B cell (primary cell): ENCODE results near the gene HLA-DRB1. TPM values are rescaled to one million over a fixed set of nuclear protein-coding genes. Genes with fewer than 3 reads are reported as not detected.

ENCODE experiments used
- ATAC-seq: fragments of 200-7000 bp; cut with Tn5 transposase; one replicate; pipeline ENCODE4 v1.10.0; 2021; ENCODE audit warnings: low read depth, mild to moderate bottlenecking, moderate number of reproducible peaks, moderate library complexity
- CTCF ChIA-PET: fragments of 350-600 bp; sonication (Branson Sonifier 250); formaldehyde crosslinking; loops from one replicate; lab custom pipeline; 2021; ENCODE audit warnings: antibody characterized with exemption, inconsistent platforms; lab: Charles Lee
- POLR2A ChIA-PET: fragments of 350-600 bp; sonication (Branson Sonifier 250); formaldehyde crosslinking; loops from one replicate; lab custom pipeline; 2021; ENCODE audit warnings: antibody characterized with exemption; lab: Charles Lee
- DNase-seq: peaks from one replicate; pipeline ENCODE4 v3.0.0; 2013
- H2AFZ ChIP-seq: 2 replicates; pipeline ENCODE4 v1.6.1; 2012; ENCODE audit warnings: mild to moderate bottlenecking, low read depth, low read length; ENCODE audit not compliant: insufficient read depth, poor library complexity, severe bottlenecking
- H3K27ac ChIP-seq, 2 donors: 1 replicate in 1 of 2; 2 replicates in 1 of 2; pipeline ENCODE4 v1.5.1; 2012 to 2013; ENCODE audit warnings: low read length in 2 of 2, mild to moderate bottlenecking in 2 of 2, moderate library complexity in 1 of 2
- H3K27me3 ChIP-seq, 4 experiments: fragments of 200-600 bp in 1 of 4; sonication (generic) in 1 of 4; replicated peaks in 1 of 4; 1 replicate in 2 of 4; 2 replicates in 2 of 4; pipeline versions ENCODE4 v1.6.1 to v1.7.0; 2013 to 2016; ENCODE audit warnings: low read length in 3 of 4, mild to moderate bottlenecking in 2 of 4, mixed read lengths in 1 of 4, moderate library complexity in 1 of 4; ENCODE audit not compliant: insufficient read depth in 4 of 4, control insufficient read depth in 3 of 4; ENCODE audit errors: control extremely low read depth in 1 of 4
- H3K36me3 ChIP-seq, 2 experiments: replicated peaks in 1 of 2; 1 replicate in 1 of 2; 2 replicates in 1 of 2; pipeline versions ENCODE4 v1.6.1 to v1.7.1; 2013; ENCODE audit warnings: low read length in 1 of 2; ENCODE audit not compliant: insufficient read depth in 2 of 2, control insufficient read depth in 1 of 2; ENCODE audit errors: control extremely low read depth in 1 of 2, extremely low read depth in 1 of 2
- H3K4me1 ChIP-seq, 2 donors: fragments of 200-600 bp in 1 of 2; sonication (generic) in 1 of 2; 1 replicate in 1 of 2; 2 replicates in 1 of 2; pipeline versions ENCODE4 v1.5.1 to v1.6.1; 2013 to 2017; ENCODE audit warnings: low read length in 2 of 2; ENCODE audit not compliant: control insufficient read depth in 2 of 2, insufficient read depth in 2 of 2
- H3K4me2 ChIP-seq: replicated peaks from 2 replicates; pipeline ENCODE3; 2012; ENCODE audit warnings: mild to moderate bottlenecking, low read depth, low read length; ENCODE audit not compliant: poor library complexity, severe bottlenecking
- H3K4me3 ChIP-seq, 5 experiments: fragments of 200-600 bp in 1 of 5; sonication (generic) in 1 of 5; 1 replicate in 3 of 5; 2 replicates in 2 of 5; pipeline versions ENCODE4 v1.5.1 to v1.7.0; 2011 to 2016; ENCODE audit warnings: low read length in 4 of 5, mild to moderate bottlenecking in 4 of 5, low read depth in 2 of 5, control low read depth in 1 of 5, moderate library complexity in 1 of 5; ENCODE audit not compliant: insufficient read depth in 1 of 5; ENCODE audit errors: control extremely low read depth in 1 of 5, extremely low read depth in 1 of 5
- H3K79me2 ChIP-seq: fragments of 200-600 bp; sonication (generic); one replicate; pipeline ENCODE4 v1.6.0; 2016; ENCODE audit warnings: low read length; ENCODE audit not compliant: control insufficient read depth, insufficient read depth
- H3K9ac ChIP-seq: fragments of 200-600 bp; sonication (generic); 2 replicates; pipeline ENCODE4 v1.6.1; 2017; ENCODE audit warnings: mild to moderate bottlenecking, low read length, moderate library complexity
- H3K9me3 ChIP-seq, 3 donors: one replicate each; pipeline versions ENCODE4 v1.6.1 to v1.7.1; 2013; ENCODE audit warnings: low read length in 2 of 3; ENCODE audit not compliant: control insufficient read depth in 2 of 3, insufficient read depth in 1 of 3; ENCODE audit errors: control extremely low read depth in 1 of 3
- H4K20me1 ChIP-seq: 2 replicates; pipeline ENCODE4 v1.6.0; 2012; ENCODE audit warnings: mild to moderate bottlenecking, low read length; ENCODE audit not compliant: insufficient read depth, control insufficient read depth, poor library complexity, severe bottlenecking
- H3K27ac Mint-ChIP-seq: one replicate; pipeline ENCODE4 v1.8.0; 2021; ENCODE audit warnings: mixed read lengths
- H3K27me3 Mint-ChIP-seq: one replicate; pipeline ENCODE4 v1.8.0; 2021; ENCODE audit warnings: mixed read lengths
- H3K4me1 Mint-ChIP-seq: one replicate; pipeline ENCODE4 v1.8.0; 2021; ENCODE audit warnings: mixed read lengths
- H3K4me3 Mint-ChIP-seq: one replicate; pipeline ENCODE4 v1.8.0; 2021; ENCODE audit warnings: mixed read lengths
- H3K9me3 Mint-ChIP-seq: one replicate; pipeline ENCODE4 v1.8.0; 2022; ENCODE audit warnings: mixed read lengths; ENCODE audit not compliant: insufficient read depth
- EZH2 ChIP-seq: IDR thresholded peaks from 2 replicates; pipeline ENCODE4 v1.6.1; 2012; ENCODE audit warnings: borderline replicate concordance, low read depth, mild to moderate bottlenecking, moderate library complexity, low read length; ENCODE audit not compliant: insufficient read depth, poor library complexity, severe bottlenecking
- WGBS: methylation state at CpG from one replicate; pipeline ENCODE4 v1.1.5; 2013; ENCODE audit warnings: missing lambda C conversion rate; ENCODE audit not compliant: insufficient coverage; 5-methylcytosine and 5-hydroxymethylcytosine counted together
- intact Hi-C: fragments of 100-400 bp; cut with micrococcal nuclease; formaldehyde crosslinking; loops from one replicate; pipeline ENCODE4 v1.10.0; 2022
- polyA plus RNA-seq: library from polyadenylated mRNA; depleted of rRNA; stranded (reverse); fragments of >200 nt; gene quantifications from 2 replicates; pipeline ENCODE4 v1.2.3, GENCODE V29; 2012
- total RNA-seq, 2 donors: library from RNA; stranded (reverse); fragments of 120-200 nt in 1 of 2; gene quantifications; 1 replicate in 1 of 2; 2 replicates in 1 of 2; pipeline versions ENCODE4 v1.2.3 to v1.2.4, GENCODE V29; 2013 to 2022
- TF ChIP-seq, protein P1 (sequence below): fragments of 200-600 bp; IDR thresholded peaks from one replicate; pipeline ENCODE4 v1.8.0; 2022; ENCODE audit warnings: antibody characterized with exemption, mild to moderate bottlenecking

HLA-DRB1 gene
- total and polyA plus RNA-seq, 2 donors (not counting 1 experiment from before 2014, with no cell fraction given) = 559 to 1,240 TPM

DNA sequence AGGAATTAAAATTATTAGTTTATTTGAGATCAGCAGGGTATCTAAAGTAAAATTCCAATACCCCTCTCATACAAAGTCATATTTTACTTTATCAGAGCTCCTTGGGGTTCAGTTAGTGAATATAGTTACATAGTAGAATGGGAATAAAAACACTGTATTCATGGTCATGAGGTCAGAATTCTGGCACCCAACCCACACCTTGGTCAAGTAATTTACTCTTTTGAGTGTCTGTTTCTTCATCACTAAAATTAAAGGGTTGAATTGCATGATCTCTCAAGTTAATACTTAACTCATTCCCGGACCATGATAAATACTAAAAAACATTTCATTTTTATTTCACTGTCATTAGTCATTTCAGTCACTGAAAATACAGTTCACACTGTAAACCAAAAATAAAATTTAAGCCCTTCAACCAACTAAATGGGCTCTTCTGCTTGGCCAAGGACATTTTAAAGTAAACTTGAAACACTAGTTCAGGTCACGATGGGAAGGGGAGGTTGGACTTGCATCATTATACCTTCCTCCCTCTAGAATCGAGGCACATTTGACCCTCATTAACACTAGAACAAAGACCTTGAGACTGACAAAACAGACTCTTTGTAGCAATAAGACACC is 21.1 kb upstream of the HLA-DRB1 start:
- H3K9me3 Mint-ChIP-seq = peaks cover 2% of the 10 kb centered on the region
- POLR2A ChIA-PET = interaction anchor here (1.0 to 3.2 kb wide), 2 partner anchors 12 to 22 kb away, joined by 3 to 34 read pairs; no protein-coding TSS in a partner anchor
- no peak overlapping the region for H3K4me3 Mint-ChIP-seq
- no peaks in the 10 kb centered on the region for H3K27me3 Mint-ChIP-seq
- peaks cover 62% of the 10 kb centered on the region for H3K4me1 Mint-ChIP-seq
- Histone ChIP-seq H2AFZ (no peak overlapping the region), H3K9me3 (no peaks in the 10 kb centered on the region), H3K27me3 (no peaks in the 10 kb centered on the region), H3K4me2 (peak overlapping the region; percentile 76), H3K79me2 (peaks cover 44% of the 10 kb centered on the region), H3K4me3 (peak overlapping the region in 2 of 5 experiments; percentile 25 to 41), H3K9ac (peak overlapping the region; percentile 82), H3K4me1 (peaks cover 44 to 49% of the 10 kb centered on the region in 2 donors), H4K20me1 (no peaks in the 10 kb centered on the region), H3K27ac (peak overlapping the region; percentile 99 to 100), H3K36me3 (no peaks in the 10 kb centered on the region)
- DNase-seq (peak; percentile 53), ATAC-seq (no peak)
- intact Hi-C loops = loop anchor here (1.0 to 2.0 kb wide), 2 partner anchors 13 to 26 kb away; partner anchors contain the start of gene HLA-DQA1
- CTCF ChIA-PET = no interaction called here
- 0% methylated on average over 1 of the region's 3 CpGs for WGBS
- no peak overlapping the region for H3K27ac Mint-ChIP-seq
- TF ChIP-seq EZH2 = no peak
- TF ChIP-seq, protein P1, sequence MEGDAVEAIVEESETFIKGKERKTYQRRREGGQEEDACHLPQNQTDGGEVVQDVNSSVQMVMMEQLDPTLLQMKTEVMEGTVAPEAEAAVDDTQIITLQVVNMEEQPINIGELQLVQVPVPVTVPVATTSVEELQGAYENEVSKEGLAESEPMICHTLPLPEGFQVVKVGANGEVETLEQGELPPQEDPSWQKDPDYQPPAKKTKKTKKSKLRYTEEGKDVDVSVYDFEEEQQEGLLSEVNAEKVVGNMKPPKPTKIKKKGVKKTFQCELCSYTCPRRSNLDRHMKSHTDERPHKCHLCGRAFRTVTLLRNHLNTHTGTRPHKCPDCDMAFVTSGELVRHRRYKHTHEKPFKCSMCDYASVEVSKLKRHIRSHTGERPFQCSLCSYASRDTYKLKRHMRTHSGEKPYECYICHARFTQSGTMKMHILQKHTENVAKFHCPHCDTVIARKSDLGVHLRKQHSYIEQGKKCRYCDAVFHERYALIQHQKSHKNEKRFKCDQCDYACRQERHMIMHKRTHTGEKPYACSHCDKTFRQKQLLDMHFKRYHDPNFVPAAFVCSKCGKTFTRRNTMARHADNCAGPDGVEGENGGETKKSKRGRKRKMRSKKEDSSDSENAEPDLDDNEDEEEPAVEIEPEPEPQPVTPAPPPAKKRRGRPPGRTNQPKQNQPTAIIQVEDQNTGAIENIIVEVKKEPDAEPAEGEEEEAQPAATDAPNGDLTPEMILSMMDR = no peak
